ENCODE results near the gene ZFYVE1. TPM values are rescaled to one million over a fixed set of nuclear protein-coding genes. Genes with fewer than 3 reads are reported as not detected.
A peak's percentile ranks its signal among the peaks of the same experiment; 100 is the strongest.

ZFYVE1 gene
- total RNA-seq, 1 experiment from 2014 or later = 14.2 TPM

DNA sequence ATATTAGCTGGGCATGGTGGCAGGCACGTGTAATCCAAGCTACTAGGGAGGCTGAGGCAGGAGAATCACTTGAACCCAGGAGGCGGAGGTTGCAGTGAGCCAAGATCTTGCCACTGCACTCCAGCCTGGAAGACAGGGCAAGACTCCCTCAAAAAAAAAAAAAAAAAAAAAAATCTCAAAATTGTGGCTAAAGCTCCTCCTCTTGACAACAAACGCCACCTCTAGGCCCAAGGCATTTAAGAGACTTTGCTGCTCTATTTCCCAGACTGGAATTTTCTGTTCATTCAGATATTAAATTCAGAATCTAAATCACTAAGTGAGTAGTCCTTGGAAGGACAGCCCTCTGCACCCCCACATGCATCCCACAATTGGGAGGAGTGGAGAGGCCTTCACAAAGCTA, 1.4 kb downstream of the ZFYVE1 start:
- no peak overlapping the region for H2BK20ac ChIP-seq (ENCODE audit: low read depth, low read length, poor library complexity, severe bottlenecking)
- no peak overlapping the region for H3K14ac ChIP-seq (ENCODE audit: insufficient read depth, low read length)
- H3K27me3 ChIP-seq (ENCODE audit: insufficient read depth, low read length) = no peaks in the 10 kb centered on the region
- no peaks in the 10 kb centered on the region for H4K20me1 ChIP-seq (ENCODE audit: control insufficient read depth, insufficient read depth, insufficient read length)
- peaks cover 22 to 26% of the 10 kb centered on the region in 2 experiments for H3K4me1 Mint-ChIP-seq
- H3K9me3 Mint-ChIP-seq = no peaks in the 10 kb centered on the region
- no peak overlapping the region for H3K4ac ChIP-seq (ENCODE audit: low read depth, low read length)
- WGBS (ENCODE audit: extremely low coverage, insufficient read length, low lambda C conversion rate) = no CpG with 5 or more reads among the region's 3 CpGs
- no peak overlapping the region for H2AFZ ChIP-seq (ENCODE audit: low read length)
- H4K5ac ChIP-seq (ENCODE audit: insufficient read length, low read depth, low read length) = no peak overlapping the region
- H3K27me3 Mint-ChIP-seq (ENCODE audit: low read depth) = no peaks in the 10 kb centered on the region
- H3K56ac ChIP-seq (ENCODE audit: insufficient read length, low read depth, low read length) = no peak overlapping the region
- H3K9me3 ChIP-seq (ENCODE audit: control insufficient read depth, low read depth, low read length) = no peaks in the 10 kb centered on the region
- no peak overlapping the region for H2BK15ac ChIP-seq (ENCODE audit: low read depth, low read length)
- no peaks in the 10 kb centered on the region for H3K79me2 ChIP-seq (ENCODE audit: insufficient read depth, low read length)
- peaks cover 8 to 25% (median 19%) of the 10 kb centered on the region in 3 experiments; a peak in 6 of 7 replicates for H3K36me3 Mint-ChIP-seq (ENCODE audit: insufficient read depth in 1 of 3, low read depth in 3 of 3)
- H3K4me1 ChIP-seq (ENCODE audit: insufficient read depth, low read length) = no peaks in the 10 kb centered on the region
- H2AK5ac ChIP-seq (ENCODE audit: insufficient read length, low read length) = no peak overlapping the region
- H3K23me2 ChIP-seq (ENCODE audit: insufficient read length, low read depth, low read length, poor library complexity, severe bottlenecking) = peaks cover 5% of the 10 kb centered on the region
- H2BK5ac ChIP-seq (ENCODE audit: insufficient read length, low read length) = no peak overlapping the region
- peak overlapping the region; percentile 88 to 96 for H3K4me3 Mint-ChIP-seq
- H3K9ac ChIP-seq (ENCODE audit: extremely low read depth, insufficient read length, low read length) = no peak overlapping the region
- no peak for DNase-seq
- H2BK120ac ChIP-seq (ENCODE audit: low read depth, low read length, poor library complexity, severe bottlenecking) = no peak overlapping the region
- H3K79me1 ChIP-seq (ENCODE audit: insufficient read depth, low read depth, low read length, poor library complexity, severe bottlenecking) = peaks cover 8% of the 10 kb centered on the region
- H3K23ac ChIP-seq (ENCODE audit: insufficient read length, low read depth, low read length) = no peak overlapping the region
- H3K18ac ChIP-seq (ENCODE audit: insufficient read length, low read depth, low read length) = no peak overlapping the region
- no peak overlapping the region for H3T11ph ChIP-seq (ENCODE audit: low read length)
- H3K27ac ChIP-seq (ENCODE audit: insufficient read length, low read depth, low read length) = no peak overlapping the region
- no peak overlapping the region for H4K91ac ChIP-seq (ENCODE audit: insufficient read length, low read depth, low read length)
- H3K4me2 ChIP-seq (ENCODE audit: insufficient read depth, insufficient read length, low read length) = no peak overlapping the region
- H4K8ac ChIP-seq (replicated peaks; ENCODE audit: insufficient read length, low read depth, low read length) = no peak overlapping the region
- TF ChIP-seq, protein P1, sequence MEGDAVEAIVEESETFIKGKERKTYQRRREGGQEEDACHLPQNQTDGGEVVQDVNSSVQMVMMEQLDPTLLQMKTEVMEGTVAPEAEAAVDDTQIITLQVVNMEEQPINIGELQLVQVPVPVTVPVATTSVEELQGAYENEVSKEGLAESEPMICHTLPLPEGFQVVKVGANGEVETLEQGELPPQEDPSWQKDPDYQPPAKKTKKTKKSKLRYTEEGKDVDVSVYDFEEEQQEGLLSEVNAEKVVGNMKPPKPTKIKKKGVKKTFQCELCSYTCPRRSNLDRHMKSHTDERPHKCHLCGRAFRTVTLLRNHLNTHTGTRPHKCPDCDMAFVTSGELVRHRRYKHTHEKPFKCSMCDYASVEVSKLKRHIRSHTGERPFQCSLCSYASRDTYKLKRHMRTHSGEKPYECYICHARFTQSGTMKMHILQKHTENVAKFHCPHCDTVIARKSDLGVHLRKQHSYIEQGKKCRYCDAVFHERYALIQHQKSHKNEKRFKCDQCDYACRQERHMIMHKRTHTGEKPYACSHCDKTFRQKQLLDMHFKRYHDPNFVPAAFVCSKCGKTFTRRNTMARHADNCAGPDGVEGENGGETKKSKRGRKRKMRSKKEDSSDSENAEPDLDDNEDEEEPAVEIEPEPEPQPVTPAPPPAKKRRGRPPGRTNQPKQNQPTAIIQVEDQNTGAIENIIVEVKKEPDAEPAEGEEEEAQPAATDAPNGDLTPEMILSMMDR (conservative IDR thresholded peaks at IDR 0.05) = no peak
- no peak overlapping the region for H3K27ac Mint-ChIP-seq
- H2BK12ac ChIP-seq (ENCODE audit: insufficient read length, low read depth, low read length) = no peak overlapping the region
